Stomach (tissue), 9 donors: Measurements from ENCODE around the gene ZNF24. TPM values are rescaled to one million over a fixed set of nuclear protein-coding genes. Genes with fewer than 3 reads are reported as not detected.

Experiments
- DNase-seq, 2 donors: peaks; one replicate each; pipeline versions ENCODE4 v3.0.0 to v3.0.0-alpha.2; 2013 to 2019
- H3K27ac ChIP-seq, 5 donors: fragments of 200-600 bp in 4 of 5; sonication (generic) in 4 of 5; one replicate each; pipeline ENCODE4 v1.5.1; 2013 to 2019; ENCODE audit warnings: mild to moderate bottlenecking in 1 of 5, moderate library complexity in 1 of 5
- H3K27me3 ChIP-seq, 3 donors: fragments of 200-600 bp; sonication (generic); one replicate each; pipeline ENCODE4 v1.5.1; 2017 to 2019; ENCODE audit warnings: mixed run types in 1 of 3
- H3K36me3 ChIP-seq, 4 donors: fragments of 200-600 bp; sonication (generic); 1 replicate in 3 of 4; 2 replicates in 1 of 4; pipeline ENCODE4 v1.5.1; 2016 to 2019
- H3K4me1 ChIP-seq, 4 donors: fragments of 200-600 bp; sonication (generic); one replicate each; pipeline ENCODE4 v1.5.1; 2016 to 2019
- H3K4me3 ChIP-seq, 4 donors: fragments of 200-600 bp; sonication (generic) in 3 of 4; one replicate each; pipeline ENCODE4 v1.5.1; 2016 to 2019; ENCODE audit warnings: mild to moderate bottlenecking in 1 of 4
- H3K9me3 ChIP-seq, 4 donors: fragments of 200-600 bp; sonication (generic); one replicate each; pipeline ENCODE4 v1.5.1; 2016 to 2019
- EP300 ChIP-seq: sonication (generic); formaldehyde crosslinking; IDR thresholded peaks from one replicate; pipeline ENCODE4 v1.6.1; 2017; ENCODE audit warnings: antibody characterized with exemption
- POLR2A ChIP-seq, 4 donors: fragments of 450-650 bp; IDR thresholded peaks; one replicate each; pipeline ENCODE4 v1.6.1; 2016; ENCODE audit warnings: antibody characterized with exemption in 4 of 4, control low read depth in 2 of 4, mild to moderate bottlenecking in 1 of 4, moderate library complexity in 1 of 4
- POLR2AphosphoS5 ChIP-seq, 3 donors: sonication (generic); formaldehyde crosslinking; IDR thresholded peaks; one replicate each; pipeline ENCODE4 v1.6.1; 2016; ENCODE audit warnings: antibody characterized with exemption in 3 of 3
- WGBS, 5 donors: extraction: QIAGEN DNeasy Blood & Tissue Kit in 3 of 5; methylation state at CpG; one replicate each; pipeline versions ENCODE4 v1.1.5 to v1.1.7; 2013 to 2018; 5-methylcytosine and 5-hydroxymethylcytosine counted together
- intact Hi-C: fragments of 100-400 bp; cut with DNase I; formaldehyde crosslinking; loops from one replicate; pipeline ENCODE4 v1.15.1; 2023; ENCODE audit warnings: low total_unique reads
- polyA plus RNA-seq, 3 donors: library from polyadenylated mRNA; stranded (reverse); fragments of 200-250 nt; gene quantifications; one replicate each; pipeline ENCODE4 v1.2.3, GENCODE V29; 2013
- total RNA-seq, 5 donors: library from RNA; depleted of rRNA; stranded (reverse); fragments of >200 nt; gene quantifications; one replicate each; pipeline versions ENCODE4 v1.1.0 to v1.2.3, GENCODE V29; 2014 to 2016
- TF ChIP-seq, protein P1 (sequence below), 7 experiments: fragments of 450-650 bp in 4 of 7; fragments of 200-600 bp in 3 of 7; sonication (generic) in 3 of 7; IDR thresholded peaks; one replicate each; pipeline ENCODE4 v1.5.1; 2016 to 2019; ENCODE audit warnings: antibody characterized with exemption in 7 of 7, control low read depth in 2 of 7, mild to moderate bottlenecking in 1 of 7
- donor health status: healthy with polysubstance abuse.
- donor health status: Bipolar disorder and iron deficiency.
- donor health status: healthy.

Gene ZNF24
- total and polyA plus RNA-seq, 8 donors = 10.5 to 76.2 (median 29.5) TPM

GRCh38 chr18:35379421-35379820 lies 35.2 kb upstream of the ZNF24 start:
- 67 to 73% (median 72%) methylated on average over 2 of the region's 2 CpGs for WGBS, 5 donors

GRCh38 chr18:35378574-35378896 lies 34.3 kb upstream of the ZNF24 start:
- H3K4me1 ChIP-seq = peaks cover 0 to 17% (median 9%) of the 10 kb centered on the region in 4 donors
- no peak for DNase-seq
- 51 to 63% (median 60%) methylated on average over 4 of the region's 4 CpGs for WGBS, 5 donors
- peaks cover 0 to 5% (median 0%) of the 10 kb centered on the region in 4 donors for H3K36me3 ChIP-seq
- intact Hi-C loops = no loop called here
- TF ChIP-seq, protein P1, sequence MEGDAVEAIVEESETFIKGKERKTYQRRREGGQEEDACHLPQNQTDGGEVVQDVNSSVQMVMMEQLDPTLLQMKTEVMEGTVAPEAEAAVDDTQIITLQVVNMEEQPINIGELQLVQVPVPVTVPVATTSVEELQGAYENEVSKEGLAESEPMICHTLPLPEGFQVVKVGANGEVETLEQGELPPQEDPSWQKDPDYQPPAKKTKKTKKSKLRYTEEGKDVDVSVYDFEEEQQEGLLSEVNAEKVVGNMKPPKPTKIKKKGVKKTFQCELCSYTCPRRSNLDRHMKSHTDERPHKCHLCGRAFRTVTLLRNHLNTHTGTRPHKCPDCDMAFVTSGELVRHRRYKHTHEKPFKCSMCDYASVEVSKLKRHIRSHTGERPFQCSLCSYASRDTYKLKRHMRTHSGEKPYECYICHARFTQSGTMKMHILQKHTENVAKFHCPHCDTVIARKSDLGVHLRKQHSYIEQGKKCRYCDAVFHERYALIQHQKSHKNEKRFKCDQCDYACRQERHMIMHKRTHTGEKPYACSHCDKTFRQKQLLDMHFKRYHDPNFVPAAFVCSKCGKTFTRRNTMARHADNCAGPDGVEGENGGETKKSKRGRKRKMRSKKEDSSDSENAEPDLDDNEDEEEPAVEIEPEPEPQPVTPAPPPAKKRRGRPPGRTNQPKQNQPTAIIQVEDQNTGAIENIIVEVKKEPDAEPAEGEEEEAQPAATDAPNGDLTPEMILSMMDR (IDR thresholded peaks at IDR 0.05) = no peak
- TF ChIP-seq EP300 (no peak), POLR2AphosphoS5 (IDR thresholded peaks at IDR 0.05) (no peak), POLR2A (IDR thresholded peaks at IDR 0.05) (no peak)
- peaks cover 0 to 4% (median 0%) of the 10 kb centered on the region in 3 donors for H3K27me3 ChIP-seq
- no peaks in the 10 kb centered on the region for H3K9me3 ChIP-seq
- H3K27ac ChIP-seq = no peak overlapping the region
- H3K4me3 ChIP-seq = no peak overlapping the region

More at GRCh38 chr18:35379421-35379820, 35.2 kb upstream of the ZNF24 start:
- no peak for TF ChIP-seq EP300
- TF ChIP-seq POLR2A (IDR thresholded peaks at IDR 0.05) = no peak
- TF ChIP-seq, protein P1 (IDR thresholded peaks at IDR 0.05) = no peak
- no peak for TF ChIP-seq POLR2AphosphoS5 (IDR thresholded peaks at IDR 0.05)
- Histone ChIP-seq H3K9me3 (no peaks in the 10 kb centered on the region), H3K4me1 (peaks cover 0 to 17% (median 9%) of the 10 kb centered on the region in 4 donors), H3K4me3 (no peak overlapping the region), H3K27ac (no peak overlapping the region), H3K36me3 (no peaks in the 10 kb centered on the region), H3K27me3 (peaks cover 0 to 5% (median 0%) of the 10 kb centered on the region in 3 donors)
- no peak for DNase-seq
- intact Hi-C loops = no loop called here

DNA sequence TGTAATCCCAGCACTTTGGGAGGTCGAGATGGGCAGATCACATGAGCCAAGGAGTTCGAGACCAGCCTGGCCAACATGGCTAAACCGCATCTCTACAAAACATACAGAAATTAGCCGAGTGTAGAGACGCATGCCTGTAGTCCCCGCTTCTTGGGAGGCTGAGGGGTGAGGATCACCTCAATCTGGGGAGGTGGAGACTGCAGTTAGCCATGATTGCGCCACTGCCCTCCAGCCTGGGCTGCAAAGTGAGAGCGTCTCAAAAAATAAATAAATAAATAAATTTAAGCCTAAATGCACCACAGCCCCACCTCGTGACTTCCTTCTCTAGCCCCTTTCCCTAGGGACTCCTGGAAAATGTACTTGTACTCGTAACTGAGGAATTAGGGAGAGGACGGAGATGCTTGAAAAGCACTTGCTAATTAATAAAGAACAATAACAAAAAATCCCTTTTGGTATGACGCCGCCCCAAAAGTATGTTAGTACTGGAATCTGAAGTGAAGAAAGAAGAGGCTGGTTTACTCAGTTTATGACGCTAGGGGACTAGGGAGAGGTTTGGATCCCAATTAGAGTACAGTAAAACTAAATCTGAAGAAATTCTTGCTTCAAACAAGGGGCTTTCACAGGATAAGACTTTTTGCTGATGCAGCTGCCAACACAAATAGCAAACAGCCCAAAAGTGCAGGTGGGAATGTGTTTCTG lies 33.8 kb upstream of the ZNF24 start:
- Histone ChIP-seq H3K36me3 (peaks cover 0 to 10% (median 4%) of the 10 kb centered on the region in 4 donors), H3K4me1 (peaks cover 0 to 17% (median 9%) of the 10 kb centered on the region in 4 donors), H3K4me3 (no peak overlapping the region), H3K27ac (no peak overlapping the region), H3K9me3 (no peaks in the 10 kb centered on the region), H3K27me3 (no peaks in the 10 kb centered on the region)
- 83 to 86% (median 84%) methylated on average over 14 of the region's 14 CpGs for WGBS, 5 donors
- TF ChIP-seq POLR2AphosphoS5 (IDR thresholded peaks at IDR 0.05) (no peak), POLR2A (IDR thresholded peaks at IDR 0.05) (no peak), EP300 (no peak)
- TF ChIP-seq, protein P1 (IDR thresholded peaks at IDR 0.05) = no peak
- intact Hi-C loops = no loop called here
- DNase-seq = peak in 1 of 2 donors; percentile 5

- Histone ChIP-seq H3K9me3 (no peaks in the 10 kb centered on the region), H3K27ac (peak within 1 kb of the TSS; percentile 64 to 85 (median 77)), H3K36me3 (peaks cover 0 to 12% (median 6%) of the 10 kb centered on the region in 4 donors), H3K4me3 (peak within 1 kb of the TSS; percentile 83 to 98 (median 95)), H3K4me1 (peaks cover 0 to 17% (median 9%) of the 10 kb centered on the region in 4 donors), H3K27me3 (no peaks in the 10 kb centered on the region)
- no peak for TF ChIP-seq EP300
- peak in 2 of 3 donors; percentile 14 to 43 for TF ChIP-seq POLR2AphosphoS5 (IDR thresholded peaks at IDR 0.05)
- no peak for TF ChIP-seq POLR2A (IDR thresholded peaks at IDR 0.05)
- TF ChIP-seq, protein P1 (IDR thresholded peaks at IDR 0.05) = no peak
- intact Hi-C loops = no loop called here
- WGBS, 5 donors = 2 to 5% (median 4%) methylated on average over 37 to 78 of the region's 78 CpGs
- DNase-seq = peak; percentile 86 to 93
These were observed 32.8 kb upstream of the ZNF24 start, which contains the start of gene ZNF396 for GRCh38 chr18:35376742-35377695. ZNF396 (minus strand) TSS chr18:35377337; CDS start chr18:35374292, 3,045 bp downstream.
